OCI-LY3 (cell line): Measurements from ENCODE around the gene TBX5.

ENCODE experiments used
- H2AFZ ChIP-seq: fragments of 200-600, 300-600 bp; shearing (Covaris generic); 2 replicates; pipeline ENCODE4 v1.6.0; 2014; ENCODE audit warnings: antibody characterized with exemption, low read depth, low read length
- H3K27ac ChIP-seq: fragments of 200-600, 300-600 bp; sonication (generic); 2 replicates; pipeline ENCODE4 v1.5.1; 2014; ENCODE audit warnings: mild to moderate bottlenecking, low read length, moderate library complexity, mixed read lengths
- H3K27me3 ChIP-seq: fragments of 200-600, 300-600 bp; sonication (generic); 2 replicates; pipeline ENCODE4 v1.6.1; 2014; ENCODE audit warnings: low read depth, low read length, mixed read lengths
- H3K36me3 ChIP-seq: fragments of 200-600, 300-600 bp; sonication (generic); replicated peaks from 2 replicates; pipeline ENCODE3; 2014; ENCODE audit warnings: low read depth, low read length, mixed read lengths
- H3K4me1 ChIP-seq: fragments of 300-600, 200-600 bp; sonication (generic); 2 replicates; pipeline ENCODE4 v1.6.1; 2014; ENCODE audit warnings: low read length, mixed read lengths
- H3K4me2 ChIP-seq: fragments of 200-600, 300-600 bp; sonication (generic); 2 replicates; pipeline ENCODE4 v1.6.1; 2014; ENCODE audit warnings: low read length, mixed read lengths
- H3K4me3 ChIP-seq: fragments of 300-600, 200-600 bp; sonication (generic); 2 replicates; pipeline ENCODE4 v1.5.1; 2014; ENCODE audit warnings: antibody characterized with exemption, mild to moderate bottlenecking, low read length, moderate library complexity
- H3K79me2 ChIP-seq: fragments of 300-600, 200-600 bp; shearing (Covaris generic); 2 replicates; pipeline ENCODE4 v1.6.1; 2014; ENCODE audit warnings: mild to moderate bottlenecking, low read length, mixed read lengths
- H3K9ac ChIP-seq: fragments of 300-600, 200-600 bp; shearing (Covaris generic); 2 replicates; pipeline ENCODE4 v1.6.0; 2014; ENCODE audit warnings: mild to moderate bottlenecking, low read length, moderate library complexity
- H3K9me3 ChIP-seq: fragments of 200-600, 300-600 bp; shearing (Covaris generic); 2 replicates; pipeline ENCODE4 v1.6.1; 2014; ENCODE audit warnings: low read length, mixed read lengths; ENCODE audit not compliant: insufficient read depth
- H4K20me1 ChIP-seq: fragments of 200-600, 300-600 bp; sonication (generic); 2 replicates; pipeline ENCODE4 v1.6.1; 2016; ENCODE audit warnings: low read length, mixed read lengths; ENCODE audit not compliant: insufficient read depth
- CTCF ChIP-seq: fragments of 200-600, 300-600 bp; sonication (generic); IDR thresholded peaks from 2 replicates; pipeline ENCODE4 v1.5.1; 2014; ENCODE audit warnings: antibody characterized with exemption, low read length, low read depth
- EZH2phosphoT487 ChIP-seq: fragments of 200-600 bp; shearing (Covaris generic); IDR thresholded peaks from 2 replicates; pipeline ENCODE4 v1.6.1; 2018; ENCODE audit warnings: antibody characterized with exemption, mixed run types, low read depth

TBX5 gene

GRCh38 chr12:114404083-114404925, 1.6 kb downstream of the TBX5 start:
- H3K36me3 ChIP-seq: no peaks in the 10 kb centered on the region
- no peaks in the 10 kb centered on the region for H3K79me2 ChIP-seq
- no peak overlapping the region for H3K9ac ChIP-seq
- no peaks in the 10 kb centered on the region for H3K9me3 ChIP-seq
- H3K4me3 ChIP-seq: no peak overlapping the region
- no peaks in the 10 kb centered on the region for H3K27me3 ChIP-seq
- H4K20me1 ChIP-seq: no peaks in the 10 kb centered on the region
- H2AFZ ChIP-seq: no peak overlapping the region
- no peak overlapping the region for H3K4me2 ChIP-seq
- H3K4me1 ChIP-seq: no peaks in the 10 kb centered on the region
- no peak overlapping the region for H3K27ac ChIP-seq
- no peak for TF ChIP-seq EZH2phosphoT487
- no peak for TF ChIP-seq CTCF

GRCh38 chr12:114403690-114404066, 2.3 kb downstream of the TBX5 start:
- H3K4me3 ChIP-seq: no peak overlapping the region
- no peaks in the 10 kb centered on the region for H3K36me3 ChIP-seq
- no peak overlapping the region for H2AFZ ChIP-seq
- H3K79me2 ChIP-seq: no peaks in the 10 kb centered on the region
- no peak overlapping the region for H3K27ac ChIP-seq
- no peak overlapping the region for H3K4me2 ChIP-seq
- H3K4me1 ChIP-seq: no peaks in the 10 kb centered on the region
- no peak overlapping the region for H3K9ac ChIP-seq
- TF ChIP-seq CTCF (no peak), EZH2phosphoT487 (no peak)
- H3K27me3 ChIP-seq: no peaks in the 10 kb centered on the region
- no peaks in the 10 kb centered on the region for H3K9me3 ChIP-seq
- no peaks in the 10 kb centered on the region for H4K20me1 ChIP-seq

- H3K79me2 ChIP-seq: no peaks in the 10 kb centered on the region
- H3K4me1 ChIP-seq: no peaks in the 10 kb centered on the region
- H3K36me3 ChIP-seq: no peaks in the 10 kb centered on the region
- H3K4me3 ChIP-seq: no peak overlapping the region
- H3K27ac ChIP-seq: no peak overlapping the region
- H3K4me2 ChIP-seq: no peak overlapping the region
- no peak overlapping the region for H3K9ac ChIP-seq
- H3K9me3 ChIP-seq: no peaks in the 10 kb centered on the region
- TF ChIP-seq CTCF: no peak
- TF ChIP-seq EZH2phosphoT487: no peak
- no peaks in the 10 kb centered on the region for H3K27me3 ChIP-seq
- no peak overlapping the region for H2AFZ ChIP-seq
- H4K20me1 ChIP-seq: no peaks in the 10 kb centered on the region
Measured at GRCh38 chr12:114403011-114403689, 2.8 kb downstream of the TBX5 start.

GRCh38 chr12:114402084-114402717, 3.7 kb downstream of the TBX5 start:
- no peak overlapping the region for H2AFZ ChIP-seq
- H3K79me2 ChIP-seq: no peaks in the 10 kb centered on the region
- no peak overlapping the region for H3K4me2 ChIP-seq
- H3K27me3 ChIP-seq: no peaks in the 10 kb centered on the region
- H3K36me3 ChIP-seq: no peaks in the 10 kb centered on the region
- no peaks in the 10 kb centered on the region for H3K4me1 ChIP-seq
- no peaks in the 10 kb centered on the region for H3K9me3 ChIP-seq
- H3K27ac ChIP-seq: no peak overlapping the region
- H4K20me1 ChIP-seq: no peaks in the 10 kb centered on the region
- H3K9ac ChIP-seq: no peak overlapping the region
- no peak for TF ChIP-seq EZH2phosphoT487
- no peak for TF ChIP-seq CTCF
- no peak overlapping the region for H3K4me3 ChIP-seq
